Glomerular visceral epithelial cell (primary cell): ENCODE results near the gene KRIT1.
"Not testable (repeated sequence)": the region's sequence is repeated elsewhere in the genome, so short reads cannot be mapped to it uniquely, and the experiment has no call there.

Source experiments
- DNase-seq: peaks from one replicate; pipeline ENCODE4 v3.0.0-alpha.2; 2016; ENCODE audit errors: extremely low spot score

The KRIT1 gene

GRCh38 chr7:92245487-92246359 lies at the start of gene KRIT1, which contains the start of gene ANKIB1:
TSS of gene KRIT1 (minus strand) at chr7:92245914. CDS start at chr7:92242135, 3,779 bp downstream.
TSS of gene ANKIB1 (plus strand) at chr7:92245974. CDS start at chr7:92294979, 49,005 bp downstream.
- peak; percentile 76 for DNase-seq

DNA sequence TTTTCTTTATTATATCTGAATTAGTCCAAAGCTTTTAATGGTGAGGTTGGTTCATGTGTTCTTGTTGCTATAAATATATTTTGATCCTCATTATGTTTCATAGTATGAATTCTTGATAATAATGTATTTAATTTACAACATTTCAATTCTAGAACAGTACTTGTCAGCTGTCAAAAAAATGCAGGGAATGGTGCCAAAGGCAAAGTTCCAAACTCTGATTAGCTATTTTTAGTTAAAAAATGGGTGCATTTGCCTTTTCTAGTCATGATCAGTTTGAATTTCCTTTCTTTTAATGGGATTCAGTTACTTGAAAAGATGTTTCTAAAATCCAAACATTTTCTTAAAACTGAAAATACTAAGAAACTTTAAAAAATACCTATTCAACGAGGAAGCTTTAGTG lies 49.7 kb upstream of the KRIT1 start:
- no peak for DNase-seq

DNA sequence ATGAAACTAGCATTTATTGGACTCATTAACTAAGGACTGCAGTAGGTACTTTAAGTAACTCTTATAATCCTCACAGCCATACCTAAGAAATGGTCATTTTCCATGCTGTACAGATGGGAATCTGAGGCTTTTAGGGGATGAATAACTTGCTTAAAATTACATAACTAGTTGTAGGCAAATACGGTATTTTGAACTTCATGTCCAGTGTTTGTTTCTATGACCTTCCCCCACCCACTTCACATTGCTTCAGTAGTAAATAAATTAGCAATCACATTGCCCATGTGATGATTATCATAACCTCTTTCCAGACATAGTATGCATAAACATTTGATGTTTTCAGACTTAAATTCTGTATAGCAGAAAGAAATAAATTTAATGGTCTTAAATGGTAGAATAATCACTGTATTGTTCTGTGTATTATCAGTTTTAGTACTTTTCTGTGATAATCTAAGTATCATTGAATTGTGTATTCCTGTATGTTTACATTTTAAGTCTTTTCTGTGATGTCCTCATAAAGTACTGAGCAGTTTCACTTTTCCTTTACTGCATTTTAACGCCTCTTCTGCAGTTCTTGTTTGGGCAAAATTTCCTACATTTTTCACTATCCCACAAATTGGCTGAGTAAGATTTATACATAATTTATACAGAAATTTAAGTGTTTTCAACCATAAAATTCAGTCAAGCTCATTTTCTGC lies 48.3 kb upstream of the KRIT1 start:
- no peak for DNase-seq

DNA sequence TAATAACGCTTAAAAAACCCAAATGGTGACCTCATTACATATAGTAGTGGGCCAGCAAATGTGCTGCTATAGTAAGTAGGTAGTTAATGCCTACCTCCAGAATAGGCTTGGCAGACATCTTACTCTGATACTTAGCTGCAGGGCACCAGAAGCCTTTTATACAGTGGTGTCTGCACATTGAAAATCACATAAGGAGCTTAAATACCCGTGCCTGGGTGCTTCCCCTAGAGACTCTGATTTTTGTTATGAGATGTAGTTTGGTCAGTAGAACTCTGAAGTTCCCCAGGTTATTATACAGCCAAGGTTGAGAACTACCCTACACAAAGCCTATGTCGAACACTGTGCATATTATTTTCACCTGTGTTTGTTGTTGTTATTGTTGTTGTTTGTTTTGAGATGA lies 47.3 kb upstream of the KRIT1 start:
- no peak for DNase-seq

- DNase-seq: no peak
Observed at GRCh38 chr7:92289321-92289720, 43.6 kb upstream of the KRIT1 start.

GRCh38 chr7:92282930-92283329 lies 37.2 kb upstream of the KRIT1 start:
- no peak for DNase-seq

- DNase-seq: no peak
Observed at GRCh38 chr7:92282221-92282814, 36.6 kb upstream of the KRIT1 start.

DNA sequence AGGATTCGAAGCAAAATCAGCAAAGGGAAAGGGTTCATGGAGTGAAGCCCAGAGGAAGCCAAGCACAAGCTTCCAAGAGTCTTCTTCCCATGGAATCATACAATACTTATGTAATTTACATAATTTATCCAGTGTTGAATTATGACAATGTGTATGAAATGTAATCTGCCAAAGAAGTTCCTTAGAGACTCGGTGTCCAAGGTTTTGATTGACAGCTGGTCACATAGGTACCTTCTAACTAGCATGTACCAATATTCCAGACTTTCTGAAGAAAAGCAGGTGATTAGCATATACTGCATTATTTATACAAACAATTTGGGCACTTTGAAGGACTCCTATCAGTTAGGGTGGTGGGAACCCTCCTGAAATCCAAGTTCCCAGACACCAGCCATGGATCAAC lies 35.3 kb upstream of the KRIT1 start:
- no peak for DNase-seq

DNA sequence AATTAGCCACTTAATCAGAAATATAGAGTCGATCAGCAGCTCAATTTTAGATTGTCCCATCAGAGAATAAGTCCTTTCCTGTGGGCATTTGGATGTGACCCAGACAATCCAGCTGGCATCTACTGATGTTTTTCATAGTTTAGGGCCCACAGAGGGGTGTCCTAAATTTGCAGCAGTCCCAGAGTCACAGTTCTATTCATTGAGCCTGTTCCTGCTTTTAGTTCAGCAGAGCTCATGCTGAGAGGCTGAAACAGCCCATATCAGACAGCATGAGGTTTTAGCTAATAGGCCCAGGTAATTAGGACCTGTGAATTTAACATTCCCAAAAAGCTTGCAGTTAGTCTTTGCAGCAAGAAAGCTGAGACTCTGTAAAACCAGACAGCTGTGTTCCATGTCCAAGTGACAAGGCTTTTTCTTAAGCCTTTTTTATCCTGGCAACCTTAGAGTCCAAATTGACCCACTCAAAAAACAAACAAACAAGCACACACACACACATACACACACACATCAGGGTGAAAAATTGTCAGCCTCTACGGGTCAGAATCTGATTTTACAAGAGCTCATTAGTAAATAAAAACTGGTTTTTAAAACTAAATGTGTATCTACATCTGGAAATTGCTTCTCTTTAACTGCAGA lies 33.8 kb upstream of the KRIT1 start:
- DNase-seq: no peak

DNA sequence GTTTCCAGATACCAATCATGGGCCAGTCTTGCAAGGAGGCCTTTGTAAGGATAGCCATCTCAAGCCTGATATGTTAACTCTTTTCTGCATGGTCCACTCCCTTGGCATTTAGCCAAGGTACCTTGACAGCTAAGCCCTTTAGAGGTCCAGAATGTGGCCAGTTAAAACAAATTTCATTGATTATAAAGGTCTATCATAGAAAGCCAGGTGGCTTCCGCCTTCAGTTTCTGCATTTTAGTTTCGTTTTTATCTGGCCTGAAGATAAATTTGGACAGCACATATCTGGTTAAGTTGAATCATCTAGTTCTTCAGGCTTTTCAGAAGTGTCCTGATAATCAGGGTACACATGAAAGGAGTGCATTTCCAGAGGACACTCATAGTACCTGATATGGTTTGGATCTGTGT lies 30.7 kb upstream of the KRIT1 start:
- no peak for DNase-seq

- no peak for DNase-seq
Observed at GRCh38 chr7:92275327-92275726, 29.6 kb upstream of the KRIT1 start.

GRCh38 chr7:92268921-92269320 lies 23.2 kb upstream of the KRIT1 start:
- DNase-seq: no peak

GRCh38 chr7:92266415-92267241 lies 20.9 kb upstream of the KRIT1 start:
- no peak for DNase-seq

GRCh38 chr7:92260248-92260781 lies 14.6 kb upstream of the KRIT1 start:
- no peak for DNase-seq

DNA sequence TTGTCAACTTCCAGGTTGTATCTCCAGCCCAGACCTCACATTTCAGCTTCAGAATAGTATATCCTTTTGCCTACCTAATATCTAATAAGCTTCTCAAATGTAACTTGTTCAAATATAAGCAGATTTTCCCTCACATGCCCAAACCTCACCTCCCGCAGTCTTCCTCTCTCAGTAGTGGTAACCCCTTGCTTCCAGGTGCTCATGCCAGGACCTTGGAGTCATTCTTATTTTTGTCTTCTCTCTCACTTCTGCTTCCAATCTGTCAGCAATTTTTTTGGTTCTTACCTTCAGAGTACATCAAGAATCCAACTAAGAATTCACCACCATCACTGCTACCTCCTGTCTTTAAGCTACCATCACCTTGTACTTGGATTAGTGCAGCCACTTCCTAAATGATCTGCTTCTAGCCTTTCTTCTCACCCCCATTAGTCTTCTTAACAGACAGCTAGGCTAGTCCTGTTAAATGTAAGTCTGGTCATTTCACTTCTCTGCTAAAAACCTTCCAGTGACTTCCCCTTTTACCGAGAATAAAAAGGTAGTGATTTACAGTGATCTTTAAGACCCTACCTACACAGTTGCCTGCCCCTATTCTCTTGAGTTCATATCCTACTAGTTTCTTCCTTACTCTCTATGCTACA lies 14.0 kb upstream of the KRIT1 start:
- no peak for DNase-seq

DNA sequence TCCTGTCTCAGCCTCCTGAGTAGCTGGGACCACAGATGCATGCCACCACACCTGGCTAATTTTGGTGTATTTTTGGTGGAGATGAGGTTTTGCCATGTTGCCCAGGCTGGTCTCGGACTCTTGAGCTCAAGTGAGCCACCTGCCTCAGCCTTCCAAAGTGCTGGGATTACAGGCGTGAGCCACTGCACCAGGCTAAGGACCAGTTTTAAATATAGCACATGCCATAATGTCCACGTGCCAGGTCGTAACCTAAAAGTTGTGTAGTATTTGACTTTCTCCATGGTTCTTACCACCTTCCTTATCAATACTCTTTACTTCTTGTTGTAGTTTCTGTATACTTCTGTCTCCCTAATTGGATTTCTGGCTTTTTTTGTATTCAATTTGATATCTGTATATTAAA lies 13.3 kb upstream of the KRIT1 start:
- no peak for DNase-seq

DNA sequence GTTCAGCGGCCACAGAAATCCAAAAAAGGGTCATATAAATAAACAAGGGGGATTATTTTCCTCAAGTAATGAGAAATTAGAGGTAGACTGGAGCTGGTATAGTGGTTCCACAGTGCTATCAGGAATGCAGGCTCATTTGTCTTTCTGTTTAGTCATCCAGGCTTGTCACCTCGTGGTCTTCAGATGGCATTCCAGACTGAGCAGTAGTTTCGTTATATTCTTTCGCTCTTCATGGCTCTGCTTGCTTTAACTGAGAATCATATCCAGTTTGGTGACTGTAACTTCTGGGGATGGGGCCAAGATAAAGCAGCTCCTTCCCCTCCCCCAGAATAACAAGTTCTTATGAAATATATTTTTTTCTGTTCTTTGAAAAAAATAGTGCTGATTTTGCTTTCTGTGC lies 9.6 kb upstream of the KRIT1 start:
- DNase-seq: peak; percentile 55

- DNase-seq: not testable (repeated sequence)
Observed at GRCh38 chr7:92254800-92255199, 9.1 kb upstream of the KRIT1 start.

DNA sequence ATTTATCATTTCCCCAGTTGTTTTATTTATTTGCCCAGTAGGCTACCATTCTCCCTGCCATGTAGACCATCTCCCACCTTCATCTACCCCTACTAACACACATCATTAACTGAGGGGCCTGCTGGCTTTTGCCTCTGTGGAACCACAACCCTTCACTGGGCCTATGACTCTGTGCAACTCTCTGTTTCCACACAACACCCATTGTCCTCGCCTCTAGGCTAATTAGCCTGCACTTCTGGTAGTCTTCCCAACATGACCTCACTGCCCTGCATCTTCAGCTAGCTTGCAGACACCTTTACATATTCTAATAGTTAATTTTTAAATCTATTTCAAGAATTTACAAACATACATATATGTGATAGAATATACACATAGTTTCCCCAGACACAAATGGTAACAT lies 7.5 kb upstream of the KRIT1 start:
- DNase-seq: no peak

DNA sequence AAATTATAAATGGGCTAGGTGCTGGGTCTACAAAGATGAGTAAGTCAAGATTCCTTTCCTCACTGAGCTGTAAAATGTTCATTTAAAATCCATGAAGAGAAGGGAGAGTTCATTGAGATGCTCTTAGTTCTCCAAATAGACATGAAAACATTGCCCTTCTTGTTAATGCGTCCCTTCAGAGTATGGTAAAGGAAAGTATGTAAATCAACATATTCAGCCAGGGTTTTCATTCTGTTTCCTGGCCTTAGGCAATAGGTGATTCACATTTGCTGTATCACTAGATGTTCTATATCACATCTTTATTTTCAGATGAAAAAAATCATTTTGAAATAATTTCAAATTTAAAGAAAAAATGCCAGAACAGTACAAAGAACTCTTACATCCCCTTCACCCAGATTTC lies 5.5 kb upstream of the KRIT1 start:
- DNase-seq: no peak

DNA sequence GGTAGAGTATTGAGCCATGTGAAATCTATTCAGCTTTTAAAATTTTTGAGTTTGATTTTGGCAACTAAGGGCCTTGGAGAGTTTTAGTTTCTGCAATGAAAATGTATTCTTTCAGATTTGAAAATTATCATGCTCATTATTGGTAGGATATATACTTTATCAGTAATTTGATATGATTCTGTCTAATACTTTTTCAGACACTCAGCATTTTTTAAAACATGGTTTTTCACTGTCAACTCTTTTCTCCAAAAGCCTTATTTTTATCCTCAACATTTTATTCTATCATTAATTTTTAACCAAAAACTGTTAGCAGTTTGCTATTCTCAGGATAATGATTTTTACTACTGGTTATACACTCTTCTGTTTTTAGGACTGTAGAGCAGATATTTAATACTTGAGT lies 4.9 kb upstream of the KRIT1 start:
- DNase-seq: no peak
